Uterus (tissue), 4 donors: ENCODE data around the gene CPT1C. TPM values are rescaled to one million over a fixed set of nuclear protein-coding genes. Genes with fewer than 3 reads are reported as not detected.

Experiments used
- DNase-seq, 2 donors: peaks; one replicate each; pipeline ENCODE4 v3.0.0-alpha.2; 2019 to 2020
- H3K27ac ChIP-seq, 2 donors: fragments of 200-600 bp; sonication (generic); 1 replicate in 1 of 2; 2 replicates in 1 of 2; pipeline ENCODE4 v1.5.1; 2016 to 2018
- H3K27me3 ChIP-seq, 2 donors: fragments of 200-600 bp; sonication (generic); one replicate each; pipeline ENCODE4 v1.5.1; 2018 to 2019; ENCODE audit warnings: control low read depth in 1 of 2
- H3K36me3 ChIP-seq, 2 donors: fragments of 200-600 bp; sonication (generic); one replicate each; pipeline ENCODE4 v1.5.1; 2019; ENCODE audit warnings: control low read depth in 1 of 2
- H3K4me1 ChIP-seq, 2 donors: fragments of 200-600 bp; sonication (generic); one replicate each; pipeline ENCODE4 v1.5.1; 2018 to 2019; ENCODE audit warnings: control low read depth in 1 of 2
- H3K4me3 ChIP-seq, 2 donors: fragments of 200-600 bp; sonication (generic); 1 replicate in 1 of 2; 2 replicates in 1 of 2; pipeline ENCODE4 v1.5.1; 2018 to 2019; ENCODE audit warnings: mild to moderate bottlenecking in 1 of 2
- H3K9me3 ChIP-seq, 2 donors: fragments of 200-600 bp; sonication (generic); one replicate each; pipeline ENCODE4 v1.5.1; 2019; ENCODE audit warnings: control low read depth in 1 of 2
- POLR2A ChIP-seq, 2 donors: fragments of 450-650 bp; IDR thresholded peaks; one replicate each; pipeline ENCODE4 v1.6.1; 2016; ENCODE audit warnings: antibody characterized with exemption in 2 of 2, mild to moderate bottlenecking in 1 of 2, moderate library complexity in 1 of 2
- intact Hi-C: fragments of 100-400 bp; cut with DNase I; formaldehyde crosslinking; loops from one replicate; pipeline ENCODE4 v1.15.1; 2023; ENCODE audit warnings: low total_unique reads
- total RNA-seq, 4 donors: library from RNA; depleted of rRNA in 3 of 4; stranded (reverse); fragments of >200 nt in 3 of 4; gene quantifications; one replicate each; pipeline versions ENCODE4 v1.1.0 to v1.2.4, GENCODE V29; 2014 to 2023
- TF ChIP-seq, protein P1 (sequence below), 4 experiments: fragments of 200-600 bp in 2 of 4; fragments of 450-650 bp in 2 of 4; sonication (generic) in 2 of 4; IDR thresholded peaks; one replicate each; pipeline ENCODE4 v1.5.1; 2016 to 2019; ENCODE audit warnings: antibody characterized with exemption in 4 of 4, mild to moderate bottlenecking in 2 of 4, moderate library complexity in 1 of 4
- donor health status: DM: yes; HTN: yes; CAD: no.

The CPT1C gene
- total RNA-seq, 4 donors from 2014 or later = 1.5 to 26.6 (median 12.2) TPM

DNA sequence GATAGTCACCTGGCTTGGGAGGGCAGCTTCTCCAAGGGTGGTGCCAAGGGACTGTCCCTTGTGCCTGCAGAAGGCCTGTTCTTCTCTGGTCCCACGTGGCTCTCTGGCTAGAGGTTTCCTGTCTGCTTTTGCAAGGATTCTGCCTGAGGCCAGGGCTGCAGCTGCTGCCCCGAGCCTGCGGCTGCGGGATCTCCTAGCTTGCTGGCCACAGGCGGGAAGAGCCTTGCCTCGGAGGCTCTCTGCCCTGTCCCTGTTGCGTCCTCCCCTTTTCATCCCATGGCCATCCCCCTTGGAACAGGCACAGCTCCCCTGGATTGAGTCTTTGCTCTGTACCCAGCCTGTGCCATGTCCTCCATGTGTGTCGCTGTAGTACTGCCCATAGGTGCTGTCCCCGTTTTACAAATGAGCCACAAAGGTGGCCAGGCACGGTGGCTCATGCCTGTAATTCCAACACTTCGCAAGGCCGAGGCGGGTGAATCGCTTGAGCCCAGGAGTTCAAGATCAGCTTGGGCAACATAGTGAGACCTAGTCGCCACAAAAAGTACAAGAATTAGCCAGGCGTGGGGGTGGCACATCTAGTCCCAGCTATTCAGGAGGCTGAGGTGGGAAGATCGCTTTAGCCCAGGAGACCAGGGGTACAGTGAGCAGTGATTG is 34.3 kb upstream of the CPT1C start:
- Histone ChIP-seq H3K4me1 (no peaks in the 10 kb centered on the region), H3K27ac (no peak overlapping the region), H3K27me3 (no peaks in the 10 kb centered on the region), H3K4me3 (no peak overlapping the region), H3K9me3 (no peaks in the 10 kb centered on the region), H3K36me3 (no peaks in the 10 kb centered on the region)
- intact Hi-C loops = no loop called here
- TF ChIP-seq POLR2A (IDR thresholded peaks at IDR 0.05) = no peak
- TF ChIP-seq, protein P1, sequence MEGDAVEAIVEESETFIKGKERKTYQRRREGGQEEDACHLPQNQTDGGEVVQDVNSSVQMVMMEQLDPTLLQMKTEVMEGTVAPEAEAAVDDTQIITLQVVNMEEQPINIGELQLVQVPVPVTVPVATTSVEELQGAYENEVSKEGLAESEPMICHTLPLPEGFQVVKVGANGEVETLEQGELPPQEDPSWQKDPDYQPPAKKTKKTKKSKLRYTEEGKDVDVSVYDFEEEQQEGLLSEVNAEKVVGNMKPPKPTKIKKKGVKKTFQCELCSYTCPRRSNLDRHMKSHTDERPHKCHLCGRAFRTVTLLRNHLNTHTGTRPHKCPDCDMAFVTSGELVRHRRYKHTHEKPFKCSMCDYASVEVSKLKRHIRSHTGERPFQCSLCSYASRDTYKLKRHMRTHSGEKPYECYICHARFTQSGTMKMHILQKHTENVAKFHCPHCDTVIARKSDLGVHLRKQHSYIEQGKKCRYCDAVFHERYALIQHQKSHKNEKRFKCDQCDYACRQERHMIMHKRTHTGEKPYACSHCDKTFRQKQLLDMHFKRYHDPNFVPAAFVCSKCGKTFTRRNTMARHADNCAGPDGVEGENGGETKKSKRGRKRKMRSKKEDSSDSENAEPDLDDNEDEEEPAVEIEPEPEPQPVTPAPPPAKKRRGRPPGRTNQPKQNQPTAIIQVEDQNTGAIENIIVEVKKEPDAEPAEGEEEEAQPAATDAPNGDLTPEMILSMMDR (IDR thresholded peaks at IDR 0.05) = no peak
- DNase-seq = no peak

DNA sequence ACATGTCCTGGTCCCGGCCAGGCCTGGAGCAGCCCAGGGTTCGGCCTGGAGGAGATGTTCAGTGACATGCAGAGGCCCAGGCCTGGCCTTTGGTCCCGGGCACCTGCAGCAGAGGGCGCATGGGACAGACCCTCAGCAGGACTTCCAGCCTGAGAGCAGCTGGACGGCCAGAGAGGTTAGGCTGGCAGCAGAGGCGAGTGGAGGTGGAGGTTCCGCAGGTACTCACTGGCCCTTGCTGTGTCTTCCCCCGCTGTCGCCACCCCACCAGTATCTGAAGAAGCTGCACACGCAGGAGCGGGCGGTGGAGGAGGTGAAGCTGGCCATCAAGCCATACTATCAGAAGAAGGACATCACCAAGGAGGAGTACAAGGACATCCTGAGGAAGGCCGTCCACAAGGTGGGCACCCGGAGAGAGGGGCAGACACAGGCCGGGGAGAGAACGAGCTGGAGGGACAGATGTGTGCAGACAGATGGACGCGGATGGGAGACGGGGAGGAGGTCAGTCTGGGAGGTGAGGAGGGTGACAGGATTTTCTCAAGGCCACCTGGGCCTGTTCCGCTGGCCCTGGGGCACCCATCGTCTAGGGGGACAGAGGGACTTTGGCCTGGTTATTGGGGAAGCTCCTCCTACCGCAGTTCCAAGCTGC is 33.3 kb upstream of the CPT1C start:
- no peak overlapping the region for H3K27ac ChIP-seq
- intact Hi-C loops = no loop called here
- no peaks in the 10 kb centered on the region for H3K4me1 ChIP-seq
- no peaks in the 10 kb centered on the region for H3K27me3 ChIP-seq
- H3K9me3 ChIP-seq = no peaks in the 10 kb centered on the region
- DNase-seq = no peak
- H3K36me3 ChIP-seq = no peaks in the 10 kb centered on the region
- no peak overlapping the region for H3K4me3 ChIP-seq
- no peak for TF ChIP-seq POLR2A (IDR thresholded peaks at IDR 0.05)
- TF ChIP-seq, protein P1 (IDR thresholded peaks at IDR 0.05) = no peak

GRCh38 chr19:49658139-49658517 is 32.8 kb upstream of the CPT1C start:
- Histone ChIP-seq H3K4me3 (no peak overlapping the region), H3K9me3 (no peaks in the 10 kb centered on the region), H3K36me3 (no peaks in the 10 kb centered on the region), H3K27me3 (no peaks in the 10 kb centered on the region), H3K4me1 (no peaks in the 10 kb centered on the region), H3K27ac (no peak overlapping the region)
- DNase-seq = no peak
- intact Hi-C loops = no loop called here
- TF ChIP-seq, protein P1 (IDR thresholded peaks at IDR 0.05) = no peak
- TF ChIP-seq POLR2A (IDR thresholded peaks at IDR 0.05) = no peak

DNA sequence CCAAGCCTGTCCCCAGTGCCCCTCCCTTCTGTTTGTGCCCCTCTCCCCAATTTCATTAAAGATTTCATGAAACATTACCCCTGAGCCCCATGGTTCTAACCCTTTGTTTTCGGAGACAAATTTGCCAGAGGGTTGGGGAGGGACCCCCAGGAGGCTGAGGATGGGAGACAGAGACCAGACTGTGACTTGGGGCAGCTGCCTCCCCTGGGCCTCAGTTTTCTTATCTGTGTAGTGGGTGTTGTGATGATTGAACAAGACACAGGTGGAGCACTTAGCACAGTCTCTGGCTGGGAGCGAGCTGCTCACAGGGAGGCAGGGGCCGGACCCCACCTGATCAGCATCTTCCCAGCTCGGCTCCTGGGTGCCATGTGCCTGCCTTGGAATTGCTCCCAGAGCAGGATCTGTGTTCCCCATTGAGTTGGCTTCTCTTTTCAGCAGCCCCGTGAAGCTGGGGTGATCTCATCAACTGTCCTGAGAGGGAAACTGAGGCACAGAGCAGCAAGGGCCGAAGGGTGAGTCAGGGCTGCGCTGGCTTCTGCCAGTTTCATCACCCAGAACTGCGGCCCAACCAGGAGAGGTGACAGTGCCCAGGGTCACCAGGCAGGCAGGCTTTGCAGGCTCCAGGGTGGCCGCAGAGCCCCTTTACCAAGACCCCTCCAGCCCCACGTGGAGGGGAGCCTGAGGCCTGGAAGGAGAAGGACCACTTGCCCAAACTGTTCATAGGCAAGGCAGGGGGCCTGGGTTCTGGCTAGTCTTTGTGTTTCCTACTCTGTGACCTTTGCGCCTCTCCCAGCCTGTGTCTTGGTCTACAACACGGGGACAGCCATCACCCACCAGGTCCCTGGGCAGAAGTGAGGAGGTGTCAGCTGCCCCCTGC is 32.1 kb upstream of the CPT1C start:
- H3K27me3 ChIP-seq = no peaks in the 10 kb centered on the region
- H3K36me3 ChIP-seq = no peaks in the 10 kb centered on the region
- no peak overlapping the region for H3K4me3 ChIP-seq
- no peak for DNase-seq
- H3K4me1 ChIP-seq = no peaks in the 10 kb centered on the region
- H3K27ac ChIP-seq = no peak overlapping the region
- intact Hi-C loops = no loop called here
- no peak for TF ChIP-seq POLR2A (IDR thresholded peaks at IDR 0.05)
- TF ChIP-seq, protein P1 (IDR thresholded peaks at IDR 0.05) = no peak
- H3K9me3 ChIP-seq = no peaks in the 10 kb centered on the region
